ENCODE data around the gene UNC119B.

UNC119B gene

DNA sequence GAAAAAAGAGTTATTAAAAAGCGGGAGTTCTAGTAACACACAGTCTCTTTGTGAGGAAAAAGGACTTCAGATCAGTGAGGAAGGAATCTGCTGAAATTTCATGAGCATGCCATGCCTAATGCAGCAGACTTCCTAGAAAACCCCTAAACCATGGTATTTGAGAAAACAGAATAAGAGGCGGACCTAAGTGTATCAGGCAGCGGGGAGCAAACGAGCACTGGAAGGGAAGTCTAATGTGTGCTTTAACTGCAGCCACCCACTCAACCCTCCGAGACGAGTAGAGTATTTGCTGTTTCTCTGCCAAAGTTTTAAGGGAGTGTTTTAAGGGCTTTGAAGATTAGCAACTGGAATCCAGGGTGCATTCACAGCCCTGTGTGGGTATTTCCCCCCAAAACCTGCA, 51.8 kb downstream of the UNC119B start:
- no peak overlapping the region for H3K9ac ChIP-seq (ENCODE audit: low read depth in 1 of 2, low read length in 2 of 2)
- H3K4me1 ChIP-seq (ENCODE audit: control insufficient read depth in 2 of 2, insufficient read depth in 2 of 2, low read length in 2 of 2) = peaks cover 14 to 29% of the 10 kb centered on the region in 2 donors
- H3K4me3 ChIP-seq (ENCODE audit: low read length in 2 of 2) = no peak overlapping the region
- H3K9me3 ChIP-seq (ENCODE audit: control insufficient read depth in 2 of 2, low read length in 2 of 2) = no peaks in the 10 kb centered on the region
- peak overlapping the region in 1 of 2 donors; percentile 12 for H3K27ac ChIP-seq (ENCODE audit: low read depth in 2 of 2, low read length in 2 of 2)
- H3K27me3 ChIP-seq (ENCODE audit: control insufficient read depth in 2 of 2, insufficient read depth in 2 of 2, low read length in 2 of 2) = no peaks in the 10 kb centered on the region
- H3K36me3 ChIP-seq (ENCODE audit: control insufficient read depth in 2 of 2, insufficient read depth in 2 of 2, low read length in 2 of 2) = peaks cover 47 to 59% of the 10 kb centered on the region in 2 donors

DNA sequence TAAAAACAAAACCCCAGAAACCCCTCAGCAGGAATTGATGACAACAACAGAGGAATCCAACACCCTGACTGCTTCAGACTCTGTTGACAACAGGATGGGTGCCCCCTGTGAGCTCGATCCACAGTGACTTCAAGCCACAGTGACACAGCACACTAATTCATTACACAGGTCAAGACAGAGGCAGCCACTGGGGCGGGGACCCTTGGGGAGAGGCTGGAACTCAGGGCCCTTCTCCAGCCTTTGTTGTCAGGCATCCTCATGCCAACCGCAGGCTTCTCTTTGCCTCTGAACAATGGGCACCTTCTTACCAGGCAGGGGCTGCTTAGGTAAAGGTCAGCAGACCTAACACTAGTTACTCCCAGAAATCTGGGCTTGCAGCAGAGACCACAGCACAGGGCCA, 53.0 kb downstream of the UNC119B start:
- Histone ChIP-seq H3K4me3 (ENCODE audit: low read length in 2 of 2) (no peak overlapping the region), H3K9ac (ENCODE audit: low read depth in 1 of 2, low read length in 2 of 2) (no peak overlapping the region), H3K9me3 (ENCODE audit: control insufficient read depth in 2 of 2, low read length in 2 of 2) (no peaks in the 10 kb centered on the region), H3K36me3 (ENCODE audit: control insufficient read depth in 2 of 2, insufficient read depth in 2 of 2, low read length in 2 of 2) (peaks cover 58 to 70% of the 10 kb centered on the region in 2 donors), H3K27ac (ENCODE audit: low read depth in 2 of 2, low read length in 2 of 2) (no peak overlapping the region), H3K27me3 (ENCODE audit: control insufficient read depth in 2 of 2, insufficient read depth in 2 of 2, low read length in 2 of 2) (no peaks in the 10 kb centered on the region), H3K4me1 (ENCODE audit: control insufficient read depth in 2 of 2, insufficient read depth in 2 of 2, low read length in 2 of 2) (peaks cover 18 to 26% of the 10 kb centered on the region in 2 donors)

DNA sequence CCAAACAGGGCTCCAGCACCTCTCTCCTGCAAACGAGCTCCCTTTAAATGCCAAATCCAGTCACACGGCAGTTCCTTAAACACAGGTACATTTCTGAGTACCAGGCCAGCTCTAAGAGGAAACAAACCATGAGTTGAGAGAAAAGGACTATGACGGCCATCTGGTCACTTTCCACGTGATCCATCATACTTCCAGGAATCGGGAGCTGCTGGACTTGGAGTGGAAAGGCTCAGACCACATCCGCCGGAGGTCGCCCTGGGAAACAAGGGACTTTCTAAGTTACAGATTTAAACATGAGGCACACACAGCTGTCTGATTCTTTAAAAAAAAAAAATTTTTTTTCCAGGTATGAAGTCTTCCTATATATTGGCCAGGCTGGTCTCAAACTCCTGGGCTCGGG, 54.6 kb downstream of the UNC119B start:
- Histone ChIP-seq H3K9ac (ENCODE audit: low read depth in 1 of 2, low read length in 2 of 2) (peak overlapping the region in 1 of 2 donors; percentile 28), H3K36me3 (ENCODE audit: control insufficient read depth in 2 of 2, insufficient read depth in 2 of 2, low read length in 2 of 2) (peaks cover 64 to 75% of the 10 kb centered on the region in 2 donors), H3K27me3 (ENCODE audit: control insufficient read depth in 2 of 2, insufficient read depth in 2 of 2, low read length in 2 of 2) (no peaks in the 10 kb centered on the region), H3K4me3 (ENCODE audit: low read length in 2 of 2) (no peak overlapping the region), H3K9me3 (ENCODE audit: control insufficient read depth in 2 of 2, low read length in 2 of 2) (no peaks in the 10 kb centered on the region), H3K27ac (ENCODE audit: low read depth in 2 of 2, low read length in 2 of 2) (peak overlapping the region in 1 of 2 donors; percentile 88), H3K4me1 (ENCODE audit: control insufficient read depth in 2 of 2, insufficient read depth in 2 of 2, low read length in 2 of 2) (peaks cover 18 to 26% of the 10 kb centered on the region in 2 donors)

DNA sequence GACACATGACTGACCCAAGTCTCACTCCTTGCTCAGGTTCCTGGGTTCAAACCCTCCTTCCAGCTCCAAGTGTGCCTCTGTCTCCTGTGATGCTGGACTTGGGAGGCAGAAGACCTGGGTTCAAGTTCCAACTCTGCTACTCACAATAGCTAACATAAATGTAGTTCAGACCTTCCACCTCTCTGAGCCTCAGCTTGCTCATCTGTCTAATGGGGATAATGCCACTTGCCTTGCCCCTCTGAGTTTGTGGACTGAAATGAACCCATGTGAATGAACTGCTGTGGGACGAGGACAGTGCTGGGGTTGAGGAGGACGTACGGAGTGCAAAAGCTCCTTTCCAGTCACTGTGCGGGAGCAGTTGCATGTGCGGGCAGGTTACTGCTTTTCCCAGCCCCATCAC, 56.3 kb downstream of the UNC119B start:
- Histone ChIP-seq H3K4me3 (ENCODE audit: low read length in 2 of 2) (no peak overlapping the region), H3K9ac (ENCODE audit: low read depth in 1 of 2, low read length in 2 of 2) (peak overlapping the region in 1 of 2 donors; percentile 28), H3K27me3 (ENCODE audit: control insufficient read depth in 2 of 2, insufficient read depth in 2 of 2, low read length in 2 of 2) (no peaks in the 10 kb centered on the region), H3K36me3 (ENCODE audit: control insufficient read depth in 2 of 2, insufficient read depth in 2 of 2, low read length in 2 of 2) (peaks cover 55 to 67% of the 10 kb centered on the region in 2 donors), H3K9me3 (ENCODE audit: control insufficient read depth in 2 of 2, low read length in 2 of 2) (no peaks in the 10 kb centered on the region), H3K4me1 (ENCODE audit: control insufficient read depth in 2 of 2, insufficient read depth in 2 of 2, low read length in 2 of 2) (peaks cover 18 to 26% of the 10 kb centered on the region in 2 donors), H3K27ac (ENCODE audit: low read depth in 2 of 2, low read length in 2 of 2) (peak overlapping the region; percentile 85 to 88)

DNA sequence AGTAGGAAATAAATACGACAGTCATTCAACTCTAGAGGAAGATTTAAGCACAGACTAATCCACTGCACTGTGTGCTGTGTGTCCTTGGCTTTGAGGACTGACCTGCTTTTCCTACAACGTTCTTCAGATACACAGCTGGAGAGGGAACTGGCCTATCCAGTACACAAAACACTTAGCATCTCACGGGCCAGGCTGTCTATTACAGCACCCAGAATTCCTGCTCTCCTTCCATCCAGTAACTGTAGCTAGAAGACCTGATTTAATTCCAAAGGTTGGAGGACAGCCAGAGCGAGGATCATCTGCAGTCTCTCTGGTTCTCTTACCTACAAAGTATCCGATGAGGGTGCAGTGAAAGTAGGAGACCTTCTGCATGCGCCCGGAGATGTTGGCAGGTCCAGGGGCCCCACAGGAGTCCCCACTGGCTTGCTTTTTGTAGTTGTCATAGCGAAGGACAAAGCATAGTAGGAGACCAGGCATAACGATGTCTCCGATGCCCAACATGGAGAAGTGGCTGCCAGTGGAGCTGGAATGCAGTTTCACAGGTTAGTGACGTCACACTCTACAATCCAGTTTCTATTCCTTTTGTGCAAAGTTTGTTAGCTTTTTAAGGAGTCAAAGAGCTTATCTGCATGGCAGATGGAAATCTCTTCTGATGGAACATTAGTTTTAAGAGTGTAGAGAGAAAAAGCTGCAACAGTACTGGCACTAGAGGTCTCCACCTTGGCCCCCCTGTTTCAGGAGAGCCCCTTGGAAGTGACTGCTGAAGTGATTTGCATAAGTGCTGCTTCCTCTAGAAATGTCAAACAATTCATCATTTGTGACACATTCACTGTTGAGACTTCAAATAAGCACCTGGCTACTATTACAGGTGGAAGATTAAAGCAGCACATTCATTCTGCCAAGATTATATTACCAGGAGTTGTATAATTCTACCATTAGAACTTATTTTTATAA, 57.1 kb downstream of the UNC119B start:
- H3K27ac ChIP-seq (ENCODE audit: low read depth in 2 of 2, low read length in 2 of 2) = peak overlapping the region; percentile 85 to 88
- peaks cover 48 to 67% of the 10 kb centered on the region in 2 donors for H3K36me3 ChIP-seq (ENCODE audit: control insufficient read depth in 2 of 2, insufficient read depth in 2 of 2, low read length in 2 of 2)
- no peaks in the 10 kb centered on the region for H3K9me3 ChIP-seq (ENCODE audit: control insufficient read depth in 2 of 2, low read length in 2 of 2)
- peak overlapping the region in 1 of 2 donors; percentile 28 for H3K9ac ChIP-seq (ENCODE audit: low read depth in 1 of 2, low read length in 2 of 2)
- peaks cover 18 to 26% of the 10 kb centered on the region in 2 donors for H3K4me1 ChIP-seq (ENCODE audit: control insufficient read depth in 2 of 2, insufficient read depth in 2 of 2, low read length in 2 of 2)
- no peak overlapping the region for H3K4me3 ChIP-seq (ENCODE audit: low read length in 2 of 2)
- H3K27me3 ChIP-seq (ENCODE audit: control insufficient read depth in 2 of 2, insufficient read depth in 2 of 2, low read length in 2 of 2) = no peaks in the 10 kb centered on the region

DNA sequence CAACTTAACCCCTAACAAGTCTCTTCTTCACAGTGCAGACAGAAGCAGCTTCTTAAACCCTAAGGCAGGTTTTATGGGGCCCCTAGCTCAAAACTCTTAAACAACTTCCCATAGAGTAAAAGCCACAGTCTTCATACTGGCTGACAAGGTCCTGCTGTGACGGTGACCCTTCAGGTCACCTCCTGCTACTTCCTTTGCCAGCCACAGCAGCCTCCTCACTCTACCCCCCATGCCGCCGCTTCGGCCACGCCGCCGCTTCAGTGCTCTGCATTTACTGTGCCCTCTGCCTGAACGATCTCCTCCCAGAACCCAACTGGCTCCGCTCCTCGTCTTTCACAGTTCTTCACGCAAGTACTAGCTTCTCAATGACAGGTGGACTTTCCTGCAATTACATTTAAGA, 60.8 kb downstream of the UNC119B start:
- H3K4me1 ChIP-seq (ENCODE audit: control insufficient read depth in 2 of 2, insufficient read depth in 2 of 2, low read length in 2 of 2) = peaks cover 11 to 15% of the 10 kb centered on the region in 2 donors
- H3K36me3 ChIP-seq (ENCODE audit: control insufficient read depth in 2 of 2, insufficient read depth in 2 of 2, low read length in 2 of 2) = peaks cover 36 to 59% of the 10 kb centered on the region in 2 donors
- H3K27me3 ChIP-seq (ENCODE audit: control insufficient read depth in 2 of 2, insufficient read depth in 2 of 2, low read length in 2 of 2) = no peaks in the 10 kb centered on the region
- H3K9ac ChIP-seq (ENCODE audit: low read depth in 1 of 2, low read length in 2 of 2) = no peak overlapping the region
- no peaks in the 10 kb centered on the region for H3K9me3 ChIP-seq (ENCODE audit: control insufficient read depth in 2 of 2, low read length in 2 of 2)
- no peak overlapping the region for H3K27ac ChIP-seq (ENCODE audit: low read depth in 2 of 2, low read length in 2 of 2)
- H3K4me3 ChIP-seq (ENCODE audit: low read length in 2 of 2) = no peak overlapping the region

All from mucosa of rectum (tissue), 2 donors.